ENCODE measurements around the gene URB2. TPM values are rescaled to one million over a fixed set of nuclear protein-coding genes. Genes with fewer than 3 reads are reported as not detected.

The URB2 gene
- total RNA-seq, 1 experiment from 2014 or later: 19.7 TPM

DNA sequence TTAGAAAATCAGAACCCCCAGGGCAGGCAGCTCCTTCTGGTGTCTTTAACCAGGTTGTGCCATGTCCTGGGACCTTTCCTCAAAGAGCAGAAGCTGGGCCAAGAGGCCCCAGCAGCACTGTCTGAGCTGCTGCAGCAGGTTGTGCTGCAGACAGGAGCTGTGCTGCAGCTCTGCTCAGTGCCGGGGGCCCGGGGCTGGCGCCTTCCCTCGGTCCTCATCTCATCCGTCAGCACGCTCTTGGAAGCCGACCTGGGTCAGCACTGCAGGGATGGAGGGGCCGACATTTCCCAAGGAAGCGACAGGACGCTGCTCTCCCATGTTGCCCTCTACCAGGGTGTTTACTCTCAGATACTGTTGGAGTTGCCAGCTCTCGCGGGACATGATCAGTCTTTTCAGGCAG, 11.7 kb downstream of the URB2 start:
- Histone ChIP-seq H3K27me3 (replicated peaks; ENCODE audit: control insufficient read depth, insufficient read depth, low read length) (no peaks in the 10 kb centered on the region), H3K4me3 (ENCODE audit: low read depth, low read length) (no peak overlapping the region), H3K9me3 (no peaks in the 10 kb centered on the region), H3K36me3 (ENCODE audit: control insufficient read depth, insufficient read depth, low read length) (no peaks in the 10 kb centered on the region; the same call in 1 of the 2 replicates), H3K4me1 (no peaks in the 10 kb centered on the region)
- CTCF ChIA-PET: no interaction called here
- no peak for DNase-seq
- TF ChIP-seq CTCF (IDR thresholded peaks at IDR 0.05; ENCODE audit: insufficient read depth in 1 of 2, low read depth in 1 of 2, low read length in 1 of 2, severe bottlenecking in 1 of 2, unreplicated experiment in 1 of 2): no peak
- H3K27ac Mint-ChIP-seq (ENCODE audit: unreplicated experiment): no peak overlapping the region
- H3K9me3 Mint-ChIP-seq (ENCODE audit: unreplicated experiment): no peaks in the 10 kb centered on the region
- no peaks in the 10 kb centered on the region for H3K4me1 Mint-ChIP-seq (ENCODE audit: low read depth, unreplicated experiment)
- H3K4me3 Mint-ChIP-seq (ENCODE audit: unreplicated experiment): no peak overlapping the region
- intact Hi-C loops (cut with micrococcal nuclease; ENCODE audit: unreplicated experiment): no loop called here
- no TSS peak for BruUV-seq (replicated peaks)
- POLR2A ChIA-PET: no interaction called here
- no peaks in the 10 kb centered on the region for H3K27me3 Mint-ChIP-seq (ENCODE audit: insufficient read depth, unreplicated experiment)
- H3K36me3 Mint-ChIP-seq (ENCODE audit: insufficient read depth, unreplicated experiment): peaks cover 73% of the 10 kb centered on the region

GRCh38 chr1:229640455-229640854, 14.4 kb downstream of the URB2 start:
- H3K4me3 Mint-ChIP-seq (ENCODE audit: unreplicated experiment): no peak overlapping the region
- BruUV-seq (replicated peaks): no TSS peak
- POLR2A ChIA-PET: no interaction called here
- H3K4me3 ChIP-seq (ENCODE audit: low read depth, low read length): no peak overlapping the region
- no peaks in the 10 kb centered on the region for H3K9me3 Mint-ChIP-seq (ENCODE audit: unreplicated experiment)
- no peaks in the 10 kb centered on the region for H3K9me3 ChIP-seq
- H3K4me1 ChIP-seq: no peaks in the 10 kb centered on the region
- intact Hi-C loops (cut with micrococcal nuclease; ENCODE audit: unreplicated experiment): no loop called here
- no peaks in the 10 kb centered on the region for H3K27me3 ChIP-seq (replicated peaks; ENCODE audit: control insufficient read depth, insufficient read depth, low read length)
- CTCF ChIA-PET: no interaction called here
- no peaks in the 10 kb centered on the region for H3K4me1 Mint-ChIP-seq (ENCODE audit: low read depth, unreplicated experiment)
- H3K27ac Mint-ChIP-seq (ENCODE audit: unreplicated experiment): no peak overlapping the region
- peaks cover 70% of the 10 kb centered on the region for H3K36me3 Mint-ChIP-seq (ENCODE audit: insufficient read depth, unreplicated experiment)
- no peak for TF ChIP-seq CTCF (IDR thresholded peaks at IDR 0.05; ENCODE audit: insufficient read depth in 1 of 2, low read depth in 1 of 2, low read length in 1 of 2, severe bottlenecking in 1 of 2, unreplicated experiment in 1 of 2)
- no peaks in the 10 kb centered on the region for H3K27me3 Mint-ChIP-seq (ENCODE audit: insufficient read depth, unreplicated experiment)
- peaks cover 3% of the 10 kb centered on the region; the same call in 1 of the 2 replicates for H3K36me3 ChIP-seq (ENCODE audit: control insufficient read depth, insufficient read depth, low read length)
- DNase-seq: no peak

GRCh38 chr1:229641306-229641705, 15.3 kb downstream of the URB2 start:
- H3K27me3 ChIP-seq (replicated peaks; ENCODE audit: control insufficient read depth, insufficient read depth, low read length): no peaks in the 10 kb centered on the region
- intact Hi-C loops (cut with micrococcal nuclease; ENCODE audit: unreplicated experiment): no loop called here
- peaks cover 68% of the 10 kb centered on the region for H3K36me3 Mint-ChIP-seq (ENCODE audit: insufficient read depth, unreplicated experiment)
- TF ChIP-seq CTCF (IDR thresholded peaks at IDR 0.05; ENCODE audit: insufficient read depth in 1 of 2, low read depth in 1 of 2, low read length in 1 of 2, severe bottlenecking in 1 of 2, unreplicated experiment in 1 of 2): no peak
- no peaks in the 10 kb centered on the region for H3K9me3 ChIP-seq
- BruUV-seq (replicated peaks): no TSS peak
- H3K27me3 Mint-ChIP-seq (ENCODE audit: insufficient read depth, unreplicated experiment): no peaks in the 10 kb centered on the region
- no peaks in the 10 kb centered on the region for H3K9me3 Mint-ChIP-seq (ENCODE audit: unreplicated experiment)
- no peak overlapping the region for H3K27ac Mint-ChIP-seq (ENCODE audit: unreplicated experiment)
- no peak overlapping the region for H3K4me3 ChIP-seq (ENCODE audit: low read depth, low read length)
- H3K4me1 ChIP-seq: no peaks in the 10 kb centered on the region
- ChIA-PET POLR2A (no interaction called here), CTCF (no interaction called here)
- no peak overlapping the region for H3K4me3 Mint-ChIP-seq (ENCODE audit: unreplicated experiment)
- no peak for DNase-seq
- peaks cover 3% of the 10 kb centered on the region; the same call in 1 of the 2 replicates for H3K36me3 ChIP-seq (ENCODE audit: control insufficient read depth, insufficient read depth, low read length)
- H3K4me1 Mint-ChIP-seq (ENCODE audit: low read depth, unreplicated experiment): no peaks in the 10 kb centered on the region
